HG02981 (cell line): ENCODE measurements around the gene ANKRD26.

ENCODE experiments used
- ATAC-seq: cut with Tn5 transposase; IDR thresholded peaks from one replicate; pipeline ENCODE4 v1.9.1; 2021; ENCODE audit warnings: mild to moderate bottlenecking, moderate library complexity; ENCODE audit not compliant: unreplicated experiment

Gene ANKRD26

GRCh38 chr10:27022048-27022447 lies 78.2 kb downstream of the ANKRD26 start:
- no peak for ATAC-seq

- ATAC-seq: no peak
Measured at GRCh38 chr10:27020243-27020642, 80.1 kb downstream of the ANKRD26 start.

- no peak for ATAC-seq
Measured at GRCh38 chr10:27019827-27020226, 80.5 kb downstream of the ANKRD26 start.

- ATAC-seq: no peak
Measured at GRCh38 chr10:26997610-26998009, 102.7 kb downstream of the ANKRD26 start.

- ATAC-seq: no peak
Measured at GRCh38 chr10:26994743-26995142, 105.6 kb downstream of the ANKRD26 start.

- no peak for ATAC-seq
Measured at GRCh38 chr10:26987851-26988250, 112.4 kb downstream of the ANKRD26 start.

- no peak for ATAC-seq
Measured at GRCh38 chr10:26983156-26983555, 117.1 kb downstream of the ANKRD26 start.

- no peak for ATAC-seq
Measured at GRCh38 chr10:26982058-26982457, 118.2 kb downstream of the ANKRD26 start.

- ATAC-seq: no peak
Measured at GRCh38 chr10:26981232-26981824, 119.0 kb downstream of the ANKRD26 start.

GRCh38 chr10:26978519-26978918 lies 121.8 kb downstream of the ANKRD26 start:
- no peak for ATAC-seq

GRCh38 chr10:26977635-26978034 lies 122.7 kb downstream of the ANKRD26 start:
- ATAC-seq: no peak

- no peak for ATAC-seq
Measured at GRCh38 chr10:26970667-26971066, 129.6 kb downstream of the ANKRD26 start.

GRCh38 chr10:26969145-26969926 lies 131.0 kb downstream of the ANKRD26 start:
- ATAC-seq: peak; percentile 86

GRCh38 chr10:26962835-26963234 lies 137.5 kb downstream of the ANKRD26 start:
- no peak for ATAC-seq

- no peak for ATAC-seq
Measured at GRCh38 chr10:26960308-26960707, 140.0 kb downstream of the ANKRD26 start.

GRCh38 chr10:26959841-26960240 lies 140.5 kb downstream of the ANKRD26 start:
- no peak for ATAC-seq
